Mesenchymal stem cell (in vitro differentiated cells and primary cell): ENCODE measurements around the gene PIP4K2A.

Experiments used
- DNase-seq: peaks from one replicate; pipeline ENCODE4 v3.0.0-alpha.2; 2013
- H2AFZ ChIP-seq: one replicate; pipeline ENCODE4 v1.6.1; 2013; ENCODE audit warnings: low read depth, mild to moderate bottlenecking, control low read depth, inconsistent platforms, low read length, moderate library complexity
- H2AK5ac ChIP-seq: 2 replicates; pipeline ENCODE4 v1.6.1; 2013; ENCODE audit warnings: low read length, moderate library complexity, mild to moderate bottlenecking, inconsistent platforms; ENCODE audit not compliant: severe bottlenecking
- H2BK120ac ChIP-seq: one replicate; pipeline ENCODE4 v1.6.1; 2013; ENCODE audit warnings: low read depth, mild to moderate bottlenecking, inconsistent platforms, low read length, moderate library complexity
- H2BK12ac ChIP-seq, 2 experiments: one replicate each; pipeline ENCODE4 v1.6.1; 2013; ENCODE audit warnings: inconsistent platforms in 2 of 2, low read length in 2 of 2, mild to moderate bottlenecking in 2 of 2, moderate library complexity in 2 of 2, control low read depth in 1 of 2
- H2BK15ac ChIP-seq: one replicate; pipeline ENCODE4 v1.6.1; 2013; ENCODE audit warnings: mild to moderate bottlenecking, low read depth, inconsistent platforms; ENCODE audit not compliant: poor library complexity, severe bottlenecking
- H2BK5ac ChIP-seq: 2 replicates; pipeline ENCODE4 v1.6.1; 2013; ENCODE audit warnings: low read depth, mild to moderate bottlenecking, low read length, control low read depth, inconsistent platforms; ENCODE audit not compliant: poor library complexity, severe bottlenecking
- H3K14ac ChIP-seq, 2 experiments: one replicate each; pipeline ENCODE4 v1.6.1; 2013; ENCODE audit warnings: inconsistent platforms in 2 of 2, low read length in 2 of 2, control low read depth in 1 of 2, mild to moderate bottlenecking in 1 of 2, moderate library complexity in 1 of 2
- H3K18ac ChIP-seq, 2 experiments: one replicate each; pipeline ENCODE4 v1.6.1; 2013; ENCODE audit warnings: inconsistent platforms in 2 of 2, low read length in 2 of 2, control low read depth in 1 of 2, low read depth in 1 of 2, mild to moderate bottlenecking in 1 of 2
- H3K23ac ChIP-seq, 2 experiments: one replicate each; pipeline ENCODE4 v1.6.1; 2013; ENCODE audit warnings: inconsistent platforms in 2 of 2, low read length in 2 of 2, mild to moderate bottlenecking in 2 of 2, moderate library complexity in 2 of 2, control low read depth in 1 of 2
- H3K27ac ChIP-seq: 2 replicates; pipeline ENCODE4 v1.5.1; 2013; ENCODE audit warnings: mild to moderate bottlenecking, moderate library complexity, low read length, control low read depth, inconsistent platforms; ENCODE audit not compliant: poor library complexity, severe bottlenecking
- H3K27me3 ChIP-seq, 2 experiments: 2 replicates each; pipeline versions ENCODE4 v1.6.1 to v1.7.0; 2013; ENCODE audit warnings: low read length in 2 of 2, mild to moderate bottlenecking in 2 of 2, moderate library complexity in 2 of 2, control low read depth in 1 of 2, inconsistent platforms in 1 of 2; ENCODE audit not compliant: control insufficient read depth in 1 of 2, insufficient read depth in 1 of 2
- H3K36me3 ChIP-seq, 2 experiments: 2 replicates each; pipeline versions ENCODE4 v1.6.1 to v1.7.0; 2013; ENCODE audit warnings: low read length in 2 of 2, control low read depth in 1 of 2, inconsistent platforms in 1 of 2, low read depth in 1 of 2, mild to moderate bottlenecking in 1 of 2; ENCODE audit not compliant: insufficient read depth in 2 of 2, control insufficient read depth in 1 of 2
- H3K4ac ChIP-seq, 2 experiments: one replicate each; pipeline ENCODE4 v1.6.1; 2013; ENCODE audit warnings: inconsistent platforms in 2 of 2, low read length in 2 of 2, mild to moderate bottlenecking in 2 of 2, moderate library complexity in 2 of 2, control low read depth in 1 of 2, low read depth in 1 of 2
- H3K4me1 ChIP-seq: 2 replicates; pipeline ENCODE4 v1.6.1; 2013; ENCODE audit warnings: low read depth, low read length, control low read depth; ENCODE audit not compliant: control insufficient read depth, insufficient read depth
- H3K4me2 ChIP-seq: 2 replicates; pipeline ENCODE4 v1.6.1; 2013; ENCODE audit warnings: low read length, mild to moderate bottlenecking, inconsistent platforms; ENCODE audit not compliant: poor library complexity, severe bottlenecking
- H3K4me3 ChIP-seq, 2 experiments: 2 replicates each; pipeline versions ENCODE4 v1.5.1 to v1.7.0; 2013; ENCODE audit warnings: low read length in 2 of 2, mild to moderate bottlenecking in 2 of 2, control low read depth in 1 of 2, low read depth in 1 of 2; ENCODE audit not compliant: insufficient read depth in 1 of 2
- H3K79me1 ChIP-seq: replicated peaks from 2 replicates; pipeline ENCODE4 v1.6.1; 2013; ENCODE audit warnings: mild to moderate bottlenecking, control low read depth, low read length, inconsistent platforms; ENCODE audit not compliant: poor library complexity, severe bottlenecking
- H3K9ac ChIP-seq: 2 replicates; pipeline ENCODE4 v1.7.0; 2013; ENCODE audit warnings: mild to moderate bottlenecking, low read length, moderate library complexity
- H3K9me3 ChIP-seq: 2 replicates; pipeline ENCODE4 v1.7.0; 2013; ENCODE audit warnings: mild to moderate bottlenecking, low read length; ENCODE audit not compliant: control insufficient read depth
- H4K8ac ChIP-seq: one replicate; pipeline ENCODE4 v1.6.1; 2013; ENCODE audit warnings: inconsistent platforms, mild to moderate bottlenecking, low read length, moderate library complexity
- H4K91ac ChIP-seq: one replicate; pipeline ENCODE4 v1.6.1; 2013; ENCODE audit warnings: mild to moderate bottlenecking, low read length, inconsistent platforms
- WGBS: methylation state at CpG from one replicate; pipeline ENCODE4 v1.1.7; 2013; ENCODE audit warnings: mixed read lengths; 5-methylcytosine and 5-hydroxymethylcytosine counted together

Gene PIP4K2A

GRCh38 chr10:22683140-22683389 is 31.3 kb downstream of the PIP4K2A start:
- H2AFZ ChIP-seq: no peak overlapping the region
- H3K27ac ChIP-seq: peak overlapping the region; percentile 18
- peak overlapping the region; percentile 50 for H3K9ac ChIP-seq
- peaks cover 22% of the 10 kb centered on the region for H3K4me1 ChIP-seq
- no peak overlapping the region for H2BK5ac ChIP-seq
- H3K4me3 ChIP-seq: peak overlapping the region in 1 of 2 experiments; percentile 25
- H3K14ac ChIP-seq: peak overlapping the region in 1 of 2 experiments; percentile 57
- peaks cover 8% of the 10 kb centered on the region for H3K79me1 ChIP-seq
- H2BK120ac ChIP-seq: no peak overlapping the region
- no peak overlapping the region for H3K4me2 ChIP-seq
- H4K8ac ChIP-seq: no peak overlapping the region
- H2BK15ac ChIP-seq: no peak overlapping the region
- no peak overlapping the region for H4K91ac ChIP-seq
- H3K23ac ChIP-seq: no peak overlapping the region
- no peaks in the 10 kb centered on the region for H3K9me3 ChIP-seq
- no peak overlapping the region for H2BK12ac ChIP-seq
- 89% methylated on average over 3 of the region's 3 CpGs for WGBS
- no peaks in the 10 kb centered on the region for H3K36me3 ChIP-seq
- no peak for DNase-seq
- peak overlapping the region in 1 of 2 experiments; percentile 40 for H3K18ac ChIP-seq
- no peaks in the 10 kb centered on the region for H3K27me3 ChIP-seq
- peak overlapping the region in 1 of 2 experiments; percentile 19 for H3K4ac ChIP-seq
- H2AK5ac ChIP-seq: no peak overlapping the region

- H3K23ac ChIP-seq: no peak overlapping the region
- no peak overlapping the region for H2BK5ac ChIP-seq
- no peak overlapping the region for H4K91ac ChIP-seq
- H3K9ac ChIP-seq: peak overlapping the region; percentile 43
- peak; percentile 81 for DNase-seq
- H2AK5ac ChIP-seq: peak overlapping the region; percentile 12
- no peak overlapping the region for H3K14ac ChIP-seq
- no peak overlapping the region for H2BK12ac ChIP-seq
- no peak overlapping the region for H2AFZ ChIP-seq
- H4K8ac ChIP-seq: no peak overlapping the region
- H3K79me1 ChIP-seq: peaks cover 9% of the 10 kb centered on the region
- no peak overlapping the region for H2BK120ac ChIP-seq
- H2BK15ac ChIP-seq: no peak overlapping the region
- no peaks in the 10 kb centered on the region for H3K9me3 ChIP-seq
- H3K36me3 ChIP-seq: no peaks in the 10 kb centered on the region
- H3K4me2 ChIP-seq: no peak overlapping the region
- H3K18ac ChIP-seq: peak overlapping the region in 1 of 2 experiments; percentile 48
- H3K4me1 ChIP-seq: peaks cover 22% of the 10 kb centered on the region
- peak overlapping the region in 1 of 2 experiments; percentile 58 for H3K4ac ChIP-seq
- H3K27me3 ChIP-seq: no peaks in the 10 kb centered on the region
- WGBS: 38% methylated on average over 4 of the region's 6 CpGs
- peak overlapping the region; percentile 83 for H3K27ac ChIP-seq
- H3K4me3 ChIP-seq: no peak overlapping the region
Observed at GRCh38 chr10:22682237-22683139, 31.9 kb downstream of the PIP4K2A start.

- 69% methylated on average over 4 of the region's 4 CpGs for WGBS
- peaks cover 8% of the 10 kb centered on the region for H3K79me1 ChIP-seq
Observed at GRCh38 chr10:22681783-22682183, 32.6 kb downstream of the PIP4K2A start.

GRCh38 chr10:22681301-22681700 is 33.1 kb downstream of the PIP4K2A start:
- H2AK5ac ChIP-seq: peak overlapping the region; percentile 5
- no peaks in the 10 kb centered on the region for H3K9me3 ChIP-seq
- H2BK15ac ChIP-seq: no peak overlapping the region
- no peak overlapping the region for H2BK5ac ChIP-seq
- H4K8ac ChIP-seq: no peak overlapping the region
- no peak overlapping the region for H2BK12ac ChIP-seq
- WGBS: no CpG with 5 or more reads among the region's 1 CpG
- no peak overlapping the region for H2AFZ ChIP-seq
- H3K9ac ChIP-seq: no peak overlapping the region
- H3K36me3 ChIP-seq: no peaks in the 10 kb centered on the region
- peak overlapping the region; percentile 15 for H3K27ac ChIP-seq
- no peak overlapping the region for H3K23ac ChIP-seq
- H3K4me1 ChIP-seq: peaks cover 22% of the 10 kb centered on the region
- H3K27me3 ChIP-seq: no peaks in the 10 kb centered on the region
- H3K4ac ChIP-seq: peak overlapping the region in 1 of 2 experiments; percentile 13
- H4K91ac ChIP-seq: no peak overlapping the region
- H3K79me1 ChIP-seq: peaks cover 7% of the 10 kb centered on the region
- H3K4me2 ChIP-seq: no peak overlapping the region
- no peak overlapping the region for H3K4me3 ChIP-seq
- H2BK120ac ChIP-seq: no peak overlapping the region
- no peak overlapping the region for H3K14ac ChIP-seq
- peak overlapping the region in 1 of 2 experiments; percentile 6 for H3K18ac ChIP-seq
- no peak for DNase-seq

More at GRCh38 chr10:22681783-22682183, 32.6 kb downstream of the PIP4K2A start:
- Histone ChIP-seq H2AFZ (no peak overlapping the region), H3K23ac (no peak overlapping the region), H3K36me3 (no peaks in the 10 kb centered on the region), H3K27ac (peak overlapping the region; percentile 83), H3K9me3 (no peaks in the 10 kb centered on the region), H3K4ac (no peak overlapping the region), H3K4me2 (peak overlapping the region; percentile 40), H2BK5ac (no peak overlapping the region), H2AK5ac (no peak overlapping the region), H3K4me3 (no peak overlapping the region), H3K27me3 (no peaks in the 10 kb centered on the region), H3K18ac (peak overlapping the region in 1 of 2 experiments; percentile 12), H2BK15ac (no peak overlapping the region), H3K4me1 (peaks cover 22% of the 10 kb centered on the region), H3K14ac (no peak overlapping the region), H2BK120ac (no peak overlapping the region), H3K9ac (peak overlapping the region; percentile 43), H2BK12ac (no peak overlapping the region), H4K8ac (no peak overlapping the region), H4K91ac (no peak overlapping the region)
- peak; percentile 74 for DNase-seq
